Stimulated activated CD8-positive, alpha-beta memory T cell treated with anti-CD3 and anti-CD28 coated beads, Interleukin-15, amount 100 ng/mL, for 1 hour (primary cell): ENCODE measurements around the gene DAZAP1.

Source experiments
- DNase-seq: peaks from one replicate; pipeline ENCODE4 v3.0.0-alpha.2; 2020; ENCODE audit warnings: low read depth

The DAZAP1 gene

DNA sequence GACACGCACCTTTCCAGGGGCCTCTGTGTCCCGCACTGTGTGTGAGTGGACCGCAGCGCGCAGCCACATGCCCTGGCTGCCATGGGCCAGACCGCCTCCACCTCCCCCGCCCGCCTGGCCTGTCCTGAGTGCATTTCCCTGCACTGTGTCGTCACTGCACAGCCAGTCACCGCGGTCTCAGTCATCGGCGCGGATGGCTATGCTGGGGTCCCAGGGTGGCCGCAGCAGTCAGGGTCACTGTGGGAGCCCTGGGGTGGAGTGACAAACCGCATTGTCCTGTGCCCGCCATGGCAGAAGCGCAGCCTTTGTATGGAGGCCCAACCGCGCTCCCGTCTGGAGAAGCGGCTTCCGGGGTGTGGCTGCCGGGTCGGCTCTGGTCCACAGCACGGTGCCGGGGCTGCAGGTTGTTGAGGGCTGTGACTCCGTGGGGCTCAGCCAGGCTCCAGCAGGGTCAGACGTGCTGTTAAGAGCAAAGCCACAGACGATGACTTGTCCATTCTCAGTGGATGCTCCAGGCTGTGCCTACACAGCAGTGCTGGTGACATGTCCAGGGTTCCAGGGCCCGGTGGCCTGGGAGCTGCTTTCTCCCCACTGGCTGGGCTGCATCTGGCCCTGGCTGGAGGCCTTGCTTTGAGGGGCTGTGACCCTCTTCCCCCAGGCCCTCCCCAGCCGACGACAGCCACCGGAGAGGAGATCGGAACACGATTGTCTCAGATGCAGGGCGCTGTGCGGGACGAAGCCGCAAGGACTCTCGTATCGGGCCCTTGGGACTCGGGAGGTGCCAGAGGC, 30.0 kb upstream of the DAZAP1 start:
- no peak for DNase-seq

DNA sequence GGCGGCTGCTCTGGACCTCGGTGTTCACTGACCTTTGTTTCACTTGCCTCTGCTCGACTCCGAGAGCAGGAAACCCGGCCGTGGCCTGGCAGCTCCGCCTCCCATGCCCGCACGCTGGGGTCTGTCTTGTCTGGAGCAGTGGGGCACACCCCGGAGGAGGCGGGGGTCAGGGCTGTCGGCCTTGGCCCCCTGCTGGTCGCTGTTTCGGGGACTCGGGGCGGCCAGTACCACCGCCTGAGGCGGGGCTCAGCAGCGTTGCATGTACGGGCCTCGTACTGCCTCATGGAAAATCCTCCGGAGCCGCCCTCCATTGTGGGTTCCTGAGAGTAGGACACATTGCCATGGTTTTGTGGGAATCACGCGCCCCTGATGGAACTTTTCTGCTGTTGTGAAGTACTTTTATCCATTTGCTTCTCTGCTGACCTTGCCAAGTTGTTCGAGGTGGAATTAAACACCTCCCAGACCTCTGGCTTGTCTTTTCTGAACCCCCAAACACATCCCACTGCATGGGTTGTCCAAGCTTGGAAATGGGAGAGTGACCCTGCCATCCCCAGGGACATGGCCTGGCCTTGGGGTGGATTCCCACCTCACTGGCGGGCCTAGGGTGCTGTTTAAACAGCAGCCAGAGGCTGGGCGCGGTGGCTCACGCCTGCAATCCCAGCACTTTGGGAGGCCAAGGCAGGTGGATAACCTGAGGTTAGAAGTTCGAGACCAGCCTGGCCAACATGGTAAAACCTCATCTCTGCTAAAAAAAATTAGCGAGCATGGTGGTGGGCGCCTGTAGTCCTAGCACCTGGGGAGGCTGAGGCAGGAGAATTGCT, 29.2 kb upstream of the DAZAP1 start:
- DNase-seq = no peak

DNA sequence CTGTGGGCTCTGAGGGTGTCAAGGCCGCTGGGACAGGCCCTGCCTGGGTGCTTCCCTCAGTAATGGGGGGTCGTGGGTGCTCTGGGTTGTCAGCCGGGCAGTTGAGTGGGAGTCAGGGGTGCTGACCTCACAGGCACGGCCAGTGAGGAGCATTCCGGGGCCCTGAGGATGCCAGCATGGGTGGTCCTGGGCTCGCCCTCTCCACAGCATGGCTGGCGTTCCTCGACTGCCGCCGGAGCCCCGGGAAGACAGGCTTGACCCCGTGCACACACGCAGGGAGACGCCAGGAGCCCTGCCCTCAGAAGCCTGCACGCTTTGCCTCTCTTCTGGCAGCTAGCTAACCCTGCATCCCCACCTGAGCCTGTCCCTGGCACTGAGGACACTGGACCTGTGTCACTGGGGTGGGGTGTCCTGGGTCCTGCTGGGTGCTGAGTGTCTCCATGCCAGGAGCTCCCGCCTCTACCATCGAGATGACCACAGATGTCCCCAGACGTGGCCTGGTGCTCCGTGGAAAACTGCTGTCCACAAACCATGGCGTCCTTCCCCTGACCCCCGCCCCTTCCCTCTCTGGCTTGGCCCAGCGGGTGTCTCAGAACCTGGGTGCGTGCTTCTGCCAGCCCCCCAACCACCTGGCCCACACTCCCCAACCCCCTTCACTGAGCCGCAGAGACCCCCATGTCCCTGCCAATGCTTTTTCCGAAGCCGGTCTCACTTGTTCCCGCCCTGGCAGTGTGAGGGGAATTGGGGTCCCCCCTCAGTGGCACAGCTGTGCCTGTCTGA, 28.1 kb upstream of the DAZAP1 start:
- no peak for DNase-seq

- no peak for DNase-seq
Observed at GRCh38 chr19:1379961-1380489, 27.4 kb upstream of the DAZAP1 start.

DNA sequence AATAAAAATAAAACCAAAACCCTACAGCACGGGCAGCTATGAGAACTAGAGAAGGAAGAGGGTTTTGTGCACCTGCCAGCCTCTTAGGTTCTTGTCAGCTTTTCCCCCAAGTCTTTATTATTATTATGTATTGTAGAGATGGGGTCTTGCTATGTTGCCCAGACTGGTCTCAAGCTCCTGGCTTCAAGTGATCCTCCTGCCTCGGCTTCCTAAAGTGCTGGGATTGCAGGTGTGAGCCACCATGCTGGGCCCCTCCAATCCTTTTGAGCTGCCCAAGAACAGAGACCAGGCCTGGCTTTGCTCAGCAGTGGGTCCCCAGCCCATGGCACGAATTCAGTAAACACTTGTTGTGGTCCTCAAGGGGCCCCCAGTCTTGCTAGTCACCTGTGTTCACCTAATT, 25.1 kb upstream of the DAZAP1 start:
- no peak for DNase-seq

- no peak for DNase-seq
Observed at GRCh38 chr19:1383017-1383311, 24.4 kb upstream of the DAZAP1 start.

DNA sequence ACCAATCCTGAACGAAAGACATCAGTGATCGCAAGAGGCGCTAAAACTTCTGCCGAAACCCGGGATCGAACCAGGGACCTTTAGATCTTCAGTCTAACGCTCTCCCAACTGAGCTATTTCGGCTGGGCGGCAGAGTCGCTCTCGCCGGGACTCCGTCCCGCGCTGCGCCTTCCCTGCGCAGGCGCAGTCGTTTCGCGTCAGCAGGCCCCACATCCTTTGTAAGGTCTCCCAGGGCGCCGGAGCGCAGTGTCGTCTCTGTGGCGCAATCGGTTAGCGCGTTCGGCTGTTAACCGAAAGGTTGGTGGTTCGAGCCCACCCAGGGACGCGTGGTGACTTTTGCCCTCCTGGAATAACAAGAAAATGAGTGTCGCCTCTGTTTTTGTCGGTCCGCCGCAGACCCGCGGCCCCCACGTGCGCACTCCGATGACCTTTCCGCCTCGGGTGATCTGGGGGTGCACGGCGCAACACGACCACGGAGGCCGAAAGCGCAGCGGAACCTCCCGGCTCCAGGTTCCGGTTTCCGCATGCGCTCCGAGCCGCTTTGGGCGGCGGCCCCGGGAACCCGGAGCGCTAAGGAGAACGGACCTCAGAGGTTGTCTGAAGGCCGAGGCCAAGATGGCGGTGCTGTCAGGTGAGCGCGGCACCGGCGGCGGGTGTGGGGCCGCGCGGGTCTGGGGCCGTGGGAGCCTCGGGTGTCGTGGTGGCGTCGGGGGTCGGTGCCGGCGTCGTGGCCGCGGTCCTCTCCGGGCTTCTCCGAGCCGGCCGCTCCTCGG, 23.9 kb upstream of the DAZAP1 start, which contains the start of gene NDUFS7:
Gene NDUFS7, plus strand, starts transcription at position 596 of the 773 bp plus-strand sequence. Its CDS starts 20 bp downstream, at position 616.
- DNase-seq = peak; percentile 89

DNA sequence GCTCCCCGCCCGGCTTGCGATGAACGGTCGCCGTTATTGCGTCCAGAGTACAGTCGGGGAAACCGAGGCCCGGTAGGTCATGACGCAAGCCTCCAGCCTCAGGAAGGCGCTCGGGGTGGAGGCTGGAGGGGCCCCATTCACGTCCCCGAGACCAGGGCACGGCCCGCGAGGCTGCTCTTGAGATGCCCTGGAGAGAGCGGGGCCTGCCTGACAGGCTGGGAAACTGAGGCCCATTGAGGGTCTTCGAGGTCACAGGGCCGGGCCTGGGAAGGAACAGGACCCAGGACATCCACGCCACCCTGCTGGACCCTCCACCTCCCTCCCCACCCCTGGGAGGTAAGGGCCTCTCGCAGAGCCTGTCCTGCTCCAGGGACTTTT, 23.3 kb upstream of the DAZAP1 start:
- no peak for DNase-seq

DNA sequence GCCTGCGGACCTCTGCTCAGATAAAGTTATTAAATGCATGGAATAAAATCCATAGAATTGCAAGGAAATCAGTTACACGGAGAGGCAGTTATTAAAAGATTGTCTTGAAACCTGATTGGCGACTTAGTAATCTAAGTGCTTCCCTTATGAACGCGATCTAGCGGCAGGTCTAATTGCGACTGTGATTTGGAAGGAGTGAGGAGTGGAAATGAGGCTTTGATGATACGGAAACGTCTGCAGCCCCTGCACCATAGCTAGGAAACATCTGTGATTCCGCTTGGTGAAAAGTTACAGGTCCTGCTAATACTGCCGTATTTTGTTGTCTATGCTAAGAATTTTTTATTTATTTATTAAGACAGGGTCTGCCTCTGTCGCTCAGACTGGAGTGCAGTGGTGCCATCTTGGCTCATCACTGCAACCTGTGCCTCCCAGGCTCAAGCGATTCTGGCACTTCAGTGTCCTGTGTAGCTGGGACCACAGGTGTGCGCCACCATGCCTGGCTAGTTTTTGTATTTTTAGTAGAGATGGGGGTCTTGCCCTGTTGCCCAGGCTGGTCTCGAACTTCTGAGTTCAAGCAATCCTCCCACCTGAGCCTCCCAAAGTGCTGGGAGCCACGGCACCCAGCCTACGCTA, 22.8 kb upstream of the DAZAP1 start:
- DNase-seq = no peak

DNA sequence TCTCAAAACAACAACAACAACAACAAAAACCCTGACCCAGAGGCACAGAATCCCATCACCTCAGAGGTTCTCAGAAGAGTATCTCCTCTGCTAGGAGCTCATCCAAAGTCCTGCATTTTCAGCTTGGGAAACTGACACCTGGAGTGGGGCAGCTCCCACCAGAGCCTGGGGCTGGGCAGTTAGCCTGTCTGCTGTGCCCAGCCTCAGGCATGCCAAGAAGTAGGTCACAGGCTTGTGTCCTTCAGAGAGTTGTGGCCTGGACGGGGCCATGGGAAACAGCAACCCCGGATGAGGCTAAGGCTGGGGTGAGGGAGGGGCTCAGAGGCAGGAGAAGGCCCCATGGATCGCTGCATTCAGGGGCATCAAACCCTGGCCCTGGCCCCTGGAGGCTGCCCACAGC, 21.6 kb upstream of the DAZAP1 start:
- DNase-seq = no peak

DNA sequence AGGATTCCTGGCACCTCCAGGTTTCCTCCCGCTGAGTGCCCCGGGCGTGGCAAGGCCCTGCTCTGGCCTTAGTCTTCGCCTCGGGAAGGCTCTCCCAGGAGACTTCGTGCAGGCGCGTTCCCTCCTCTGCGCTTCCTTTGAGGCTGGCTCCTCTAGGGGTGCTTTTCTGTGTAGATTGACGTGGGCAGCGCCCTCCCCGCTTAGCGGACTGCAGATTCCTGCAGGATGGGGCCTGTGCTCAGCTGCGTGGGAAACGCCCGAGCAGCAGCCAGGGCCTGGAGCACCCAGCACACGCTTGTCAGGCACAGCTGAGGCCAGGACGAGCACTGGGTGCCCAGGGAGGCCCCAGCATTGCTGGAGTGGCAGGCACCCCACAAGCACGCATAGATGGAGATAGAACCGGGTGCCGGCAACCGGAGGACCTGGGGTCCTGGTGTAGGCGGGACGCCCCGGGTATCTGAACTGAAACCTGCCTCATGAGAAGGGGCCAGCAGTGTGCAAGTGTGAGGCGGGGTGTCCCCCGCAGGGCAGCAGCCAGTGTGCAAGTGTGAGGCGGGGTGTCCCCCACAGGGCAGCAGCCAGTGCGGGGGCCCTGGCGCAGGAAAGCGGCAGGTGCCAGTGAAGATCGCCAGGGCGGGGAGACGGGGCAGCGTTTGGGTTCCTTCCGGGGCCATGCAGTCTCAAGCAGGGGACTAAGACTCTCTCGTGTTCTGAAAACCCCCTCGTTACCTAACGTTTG, 20.3 kb upstream of the DAZAP1 start:
- DNase-seq = no peak

DNA sequence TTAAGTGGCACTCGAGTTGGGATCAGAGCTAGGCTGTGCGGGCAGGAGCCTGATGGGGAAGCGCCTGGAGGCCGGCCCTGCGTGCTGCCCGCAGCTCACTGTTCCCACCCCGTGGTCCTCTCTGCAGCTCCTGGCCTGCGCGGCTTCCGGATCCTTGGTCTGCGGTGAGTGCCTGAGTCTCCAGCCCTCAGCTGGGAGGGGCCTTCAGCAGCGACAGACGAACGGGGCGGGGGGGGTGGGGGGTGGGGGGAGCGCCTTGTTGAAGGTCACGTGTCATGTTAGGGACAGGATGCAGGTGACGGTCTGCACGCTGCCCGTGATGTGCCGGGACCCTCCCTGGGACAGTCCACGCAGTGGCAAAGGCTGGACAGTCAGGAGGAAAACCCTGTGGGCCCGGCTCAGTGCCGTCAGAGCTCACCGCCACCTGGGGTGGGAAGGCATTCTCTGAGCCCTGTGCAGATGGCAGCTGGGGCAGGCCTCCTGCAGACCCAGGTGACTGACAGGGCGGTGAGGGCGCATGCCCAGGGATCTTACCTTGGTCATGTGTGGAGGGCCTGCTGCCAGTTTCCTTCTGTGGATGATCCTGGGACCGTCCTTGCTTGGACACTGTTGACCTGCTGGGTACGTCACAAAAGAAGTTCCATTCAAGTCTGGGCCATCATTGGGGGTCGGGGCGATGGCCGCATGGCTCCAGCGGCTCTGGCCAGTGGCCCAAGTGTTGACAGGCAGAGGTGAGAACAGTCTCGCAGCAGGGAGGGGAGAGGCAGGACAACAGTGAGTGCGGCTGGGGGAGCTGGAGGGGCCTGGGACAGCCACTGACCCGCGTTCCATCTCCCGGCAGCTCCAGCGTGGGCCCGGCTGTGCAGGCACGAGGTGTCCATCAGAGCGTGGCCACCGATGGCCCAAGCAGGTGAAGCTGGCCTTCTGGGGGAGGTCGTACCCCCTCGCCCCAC, 19.4 kb upstream of the DAZAP1 start:
- no peak for DNase-seq

GRCh38 chr19:1388637-1389026, 18.8 kb upstream of the DAZAP1 start:
- DNase-seq = no peak

GRCh38 chr19:1389033-1389940, 18.1 kb upstream of the DAZAP1 start:
- DNase-seq = no peak

GRCh38 chr19:1390890-1391423, 16.4 kb upstream of the DAZAP1 start:
- DNase-seq = no peak

DNA sequence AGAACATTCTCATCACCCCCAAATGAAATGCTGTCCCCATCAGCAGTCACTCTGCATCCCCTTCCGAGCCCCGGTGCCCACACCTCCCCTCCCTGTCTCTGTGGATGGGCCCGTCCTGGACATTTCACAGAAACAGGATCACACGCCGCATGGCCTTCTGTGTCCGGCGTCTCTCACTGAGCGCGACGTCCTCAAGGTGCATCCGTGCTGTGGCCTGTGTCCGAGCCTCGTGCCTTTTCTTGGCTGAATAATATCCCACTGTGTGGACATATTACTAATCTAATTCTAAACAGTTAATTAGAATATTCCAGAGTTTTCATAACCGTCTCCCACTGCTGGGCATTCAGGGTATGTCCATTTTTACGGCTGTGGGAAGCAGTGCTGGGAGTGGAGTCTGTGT, 15.0 kb upstream of the DAZAP1 start:
- DNase-seq = no peak

DNA sequence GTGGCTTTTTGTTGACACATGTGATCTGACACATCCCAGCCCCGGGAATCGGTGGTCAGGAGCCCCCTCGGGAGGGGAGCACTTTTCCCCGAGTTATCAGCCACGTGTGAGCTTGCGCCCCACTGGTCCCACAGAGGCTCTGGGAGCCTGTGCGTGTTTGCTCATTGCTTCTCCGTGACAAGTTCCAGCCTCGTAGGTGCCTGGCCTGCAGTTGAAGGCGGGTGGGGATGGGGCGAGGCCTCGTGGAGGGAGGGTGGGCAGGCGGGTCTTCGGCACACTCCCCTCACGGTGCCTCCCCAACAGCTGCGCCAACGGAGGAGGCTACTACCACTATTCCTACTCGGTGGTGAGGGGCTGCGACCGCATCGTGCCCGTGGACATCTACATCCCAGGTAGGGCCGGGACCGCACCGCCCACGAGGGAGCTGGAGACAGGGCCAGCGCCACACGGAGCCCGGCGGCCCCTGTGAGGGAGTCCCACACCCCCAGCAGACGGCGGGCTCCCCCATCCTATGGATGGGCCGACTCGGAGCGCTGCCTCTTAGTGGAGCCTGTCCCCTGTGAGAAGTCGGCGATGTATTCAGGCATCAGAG, 14.4 kb upstream of the DAZAP1 start:
- no peak for DNase-seq

DNA sequence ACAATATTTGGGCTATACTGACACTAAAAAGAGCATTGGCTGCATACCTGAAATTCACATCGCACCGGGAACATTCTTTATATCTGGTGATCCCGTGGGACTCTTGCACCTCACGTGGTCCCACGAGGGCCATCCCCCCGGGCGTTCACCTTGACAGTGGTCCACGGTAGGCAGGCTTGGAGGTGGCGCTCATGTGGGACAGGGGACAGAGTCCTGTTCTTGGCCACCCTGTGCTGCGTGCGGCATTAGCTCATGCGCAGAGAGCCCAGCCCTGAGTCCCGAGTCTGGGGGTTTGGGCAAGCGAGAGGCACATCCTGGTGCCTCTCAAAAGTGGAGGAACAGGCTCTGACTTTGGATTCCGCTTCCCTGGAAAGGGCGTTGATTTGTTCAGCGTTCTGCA, 13.5 kb upstream of the DAZAP1 start:
- DNase-seq = no peak
